ENCODE measurements around the gene ANKK1.

GRCh38 chr11:113363996-113364641 lies 23.5 kb upstream of the ANKK1 start:
- TF ChIP-seq POLR2A (IDR thresholded peaks at IDR 0.05; ENCODE audit: low read length) (no peak), GATA1 (IDR thresholded peaks at IDR 0.05; ENCODE audit: low read depth, low read length) (no peak)
